ENCODE results near the gene TRIM7. TPM values are rescaled to one million over a fixed set of nuclear protein-coding genes. Genes with fewer than 3 reads are reported as not detected.
A peak's percentile ranks its signal among the peaks of the same experiment; 100 is the strongest.

The TRIM7 gene
- total RNA-seq, 1 experiment from 2014 or later, result 30.2 TPM

DNA sequence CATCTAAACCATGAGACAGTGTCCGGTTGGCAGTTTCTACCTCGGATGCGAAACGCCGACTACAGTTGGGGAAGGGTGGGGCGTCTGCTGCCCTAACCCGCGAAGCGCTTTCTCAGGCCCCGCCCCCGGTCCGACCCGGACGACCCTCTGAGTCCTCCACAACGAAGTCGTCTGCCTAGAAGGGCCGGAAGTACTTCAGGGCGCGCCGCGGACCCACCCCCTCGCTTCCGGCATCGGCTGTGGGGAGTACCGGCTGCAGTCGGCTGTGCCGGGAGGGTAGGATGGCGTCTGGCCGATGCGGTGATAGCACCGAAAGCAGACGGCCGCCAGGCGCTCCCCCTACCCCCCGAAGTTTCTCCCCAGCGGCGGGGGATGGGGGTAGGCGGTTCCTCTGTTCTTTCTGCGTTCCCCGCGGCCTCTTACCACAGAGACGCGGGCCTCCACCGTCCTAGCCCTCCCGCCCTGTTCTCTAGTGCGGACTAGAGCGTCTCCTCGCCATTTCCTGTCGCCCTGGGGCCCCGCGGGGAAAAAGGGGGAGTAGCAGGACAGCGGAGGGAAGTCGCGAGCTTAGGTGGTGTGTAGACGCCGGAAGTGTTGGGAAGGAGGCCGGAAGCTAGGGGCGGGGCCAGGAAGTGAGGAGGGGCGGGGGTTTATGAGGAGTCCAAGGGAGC lies 18.2 kb upstream of the TRIM7 start, which contains the start of gene TRIM41:
Gene TRIM41, plus strand, starts transcription at position 224 of the 671 bp plus-strand sequence. CDS start 719 bp downstream, outside the sequence.
- Histone ChIP-seq H3K27ac (ENCODE audit: low read depth, low read length) (peak within 1 kb of the TSS; percentile 92), H3K9me2 (ENCODE audit: insufficient read depth) (no peaks in the 10 kb centered on the region), H3K79me2 (ENCODE audit: insufficient read depth, low read length) (peaks cover 34% of the 10 kb centered on the region), H3K36me3 (ENCODE audit: control insufficient read depth in 1 of 2, insufficient read depth in 2 of 2, low read length in 2 of 2) (peaks cover 4 to 6% of the 10 kb centered on the region in 2 experiments; a peak in 2 of 4 replicates), H2AFZ (ENCODE audit: low read depth, low read length, poor library complexity, severe bottlenecking) (peak within 1 kb of the TSS; percentile 79), H3K4me1 (ENCODE audit: control insufficient read depth in 1 of 2, insufficient read depth in 2 of 2, low read length in 2 of 2) (peaks cover 22 to 43% of the 10 kb centered on the region in 2 experiments), H3K27me3 (ENCODE audit: insufficient read depth, low read length) (no peaks in the 10 kb centered on the region), H3K9me3 (ENCODE audit: control insufficient read depth in 1 of 2, insufficient read depth in 1 of 2, low read depth in 1 of 2, low read length in 2 of 2) (no peaks in the 10 kb centered on the region), H4K20me1 (ENCODE audit: insufficient read depth) (no peaks in the 10 kb centered on the region), H3K4me2 (ENCODE audit: low read length) (peak within 1 kb of the TSS; percentile 100), H3K4me3 (replicated peaks in 1 of 2; ENCODE audit: low read depth in 1 of 2, low read length in 2 of 2) (peak within 1 kb of the TSS; percentile 94 to 100), H3K9ac (ENCODE audit: low read length) (peak within 1 kb of the TSS; percentile 88)
- no TSS peak for BruUV-seq (replicated peaks)
- CTCF ChIA-PET, result interaction anchor here (0.9 kb wide), 1 partner anchor 35 kb away, joined by 3 read pairs; no protein-coding TSS in a partner anchor
- DNase-seq (ENCODE audit: low read depth, low spot score) (peak; percentile 96), ATAC-seq (peak; percentile 68)
- TF ChIP-seq, protein P1, sequence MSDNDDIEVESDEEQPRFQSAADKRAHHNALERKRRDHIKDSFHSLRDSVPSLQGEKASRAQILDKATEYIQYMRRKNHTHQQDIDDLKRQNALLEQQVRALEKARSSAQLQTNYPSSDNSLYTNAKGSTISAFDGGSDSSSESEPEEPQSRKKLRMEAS (IDR thresholded peaks at IDR 0.05), result no peak
- TF ChIP-seq, protein P2, sequence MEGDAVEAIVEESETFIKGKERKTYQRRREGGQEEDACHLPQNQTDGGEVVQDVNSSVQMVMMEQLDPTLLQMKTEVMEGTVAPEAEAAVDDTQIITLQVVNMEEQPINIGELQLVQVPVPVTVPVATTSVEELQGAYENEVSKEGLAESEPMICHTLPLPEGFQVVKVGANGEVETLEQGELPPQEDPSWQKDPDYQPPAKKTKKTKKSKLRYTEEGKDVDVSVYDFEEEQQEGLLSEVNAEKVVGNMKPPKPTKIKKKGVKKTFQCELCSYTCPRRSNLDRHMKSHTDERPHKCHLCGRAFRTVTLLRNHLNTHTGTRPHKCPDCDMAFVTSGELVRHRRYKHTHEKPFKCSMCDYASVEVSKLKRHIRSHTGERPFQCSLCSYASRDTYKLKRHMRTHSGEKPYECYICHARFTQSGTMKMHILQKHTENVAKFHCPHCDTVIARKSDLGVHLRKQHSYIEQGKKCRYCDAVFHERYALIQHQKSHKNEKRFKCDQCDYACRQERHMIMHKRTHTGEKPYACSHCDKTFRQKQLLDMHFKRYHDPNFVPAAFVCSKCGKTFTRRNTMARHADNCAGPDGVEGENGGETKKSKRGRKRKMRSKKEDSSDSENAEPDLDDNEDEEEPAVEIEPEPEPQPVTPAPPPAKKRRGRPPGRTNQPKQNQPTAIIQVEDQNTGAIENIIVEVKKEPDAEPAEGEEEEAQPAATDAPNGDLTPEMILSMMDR (IDR thresholded peaks at IDR 0.05 in 2 of 3, conservative IDR thresholded peaks at IDR 0.05 in 1 of 3; ENCODE audit: borderline replicate concordance in 1 of 3, insufficient read depth in 1 of 3, low read depth in 2 of 3, low read length in 2 of 3), result 0 out of 6 replicates have a peak, but pooled peaks of 1 of the 3 experiments have one; percentile 8
- TF ChIP-seq YY1 (IDR thresholded peaks at IDR 0.05; ENCODE audit: extremely low read depth, insufficient replicate concordance, low read depth, low read length), result peak; percentile 76
- TF ChIP-seq EGR1 (IDR thresholded peaks at IDR 0.05; ENCODE audit: low read depth), result no peak
- TF ChIP-seq EZH2phosphoT487 (IDR thresholded peaks at IDR 0.05; ENCODE audit: borderline replicate concordance), result no peak
- no peak for TF ChIP-seq EZH2 (IDR thresholded peaks at IDR 0.05)
- peak; percentile 80 for TF ChIP-seq TCF7L2 (IDR thresholded peaks at IDR 0.05; ENCODE audit: borderline replicate concordance, extremely low read depth, insufficient read depth, insufficient read length)
- TF ChIP-seq, protein P3, sequence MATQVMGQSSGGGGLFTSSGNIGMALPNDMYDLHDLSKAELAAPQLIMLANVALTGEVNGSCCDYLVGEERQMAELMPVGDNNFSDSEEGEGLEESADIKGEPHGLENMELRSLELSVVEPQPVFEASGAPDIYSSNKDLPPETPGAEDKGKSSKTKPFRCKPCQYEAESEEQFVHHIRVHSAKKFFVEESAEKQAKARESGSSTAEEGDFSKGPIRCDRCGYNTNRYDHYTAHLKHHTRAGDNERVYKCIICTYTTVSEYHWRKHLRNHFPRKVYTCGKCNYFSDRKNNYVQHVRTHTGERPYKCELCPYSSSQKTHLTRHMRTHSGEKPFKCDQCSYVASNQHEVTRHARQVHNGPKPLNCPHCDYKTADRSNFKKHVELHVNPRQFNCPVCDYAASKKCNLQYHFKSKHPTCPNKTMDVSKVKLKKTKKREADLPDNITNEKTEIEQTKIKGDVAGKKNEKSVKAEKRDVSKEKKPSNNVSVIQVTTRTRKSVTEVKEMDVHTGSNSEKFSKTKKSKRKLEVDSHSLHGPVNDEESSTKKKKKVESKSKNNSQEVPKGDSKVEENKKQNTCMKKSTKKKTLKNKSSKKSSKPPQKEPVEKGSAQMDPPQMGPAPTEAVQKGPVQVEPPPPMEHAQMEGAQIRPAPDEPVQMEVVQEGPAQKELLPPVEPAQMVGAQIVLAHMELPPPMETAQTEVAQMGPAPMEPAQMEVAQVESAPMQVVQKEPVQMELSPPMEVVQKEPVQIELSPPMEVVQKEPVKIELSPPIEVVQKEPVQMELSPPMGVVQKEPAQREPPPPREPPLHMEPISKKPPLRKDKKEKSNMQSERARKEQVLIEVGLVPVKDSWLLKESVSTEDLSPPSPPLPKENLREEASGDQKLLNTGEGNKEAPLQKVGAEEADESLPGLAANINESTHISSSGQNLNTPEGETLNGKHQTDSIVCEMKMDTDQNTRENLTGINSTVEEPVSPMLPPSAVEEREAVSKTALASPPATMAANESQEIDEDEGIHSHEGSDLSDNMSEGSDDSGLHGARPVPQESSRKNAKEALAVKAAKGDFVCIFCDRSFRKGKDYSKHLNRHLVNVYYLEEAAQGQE (IDR thresholded peaks at IDR 0.05; ENCODE audit: low read depth), result no peak
- TF ChIP-seq POLR2AphosphoS5 (IDR thresholded peaks at IDR 0.05; ENCODE audit: low read depth, low read length), result peak; percentile 60
- no peak for TF ChIP-seq FOSL1 (IDR thresholded peaks at IDR 0.05; ENCODE audit: low read depth)
- TF ChIP-seq SP1 (IDR thresholded peaks at IDR 0.05; ENCODE audit: low read depth), result no peak
- 0 out of 2 replicates have a peak, but pooled peaks have one; percentile 19 for TF ChIP-seq ZFX (IDR thresholded peaks at IDR 0.05)
- TF ChIP-seq POLR2A (IDR thresholded peaks at IDR 0.05; ENCODE audit: borderline replicate concordance, extremely low read depth, insufficient read depth, insufficient read length), result peak; percentile 52
- TF ChIP-seq, protein P4, sequence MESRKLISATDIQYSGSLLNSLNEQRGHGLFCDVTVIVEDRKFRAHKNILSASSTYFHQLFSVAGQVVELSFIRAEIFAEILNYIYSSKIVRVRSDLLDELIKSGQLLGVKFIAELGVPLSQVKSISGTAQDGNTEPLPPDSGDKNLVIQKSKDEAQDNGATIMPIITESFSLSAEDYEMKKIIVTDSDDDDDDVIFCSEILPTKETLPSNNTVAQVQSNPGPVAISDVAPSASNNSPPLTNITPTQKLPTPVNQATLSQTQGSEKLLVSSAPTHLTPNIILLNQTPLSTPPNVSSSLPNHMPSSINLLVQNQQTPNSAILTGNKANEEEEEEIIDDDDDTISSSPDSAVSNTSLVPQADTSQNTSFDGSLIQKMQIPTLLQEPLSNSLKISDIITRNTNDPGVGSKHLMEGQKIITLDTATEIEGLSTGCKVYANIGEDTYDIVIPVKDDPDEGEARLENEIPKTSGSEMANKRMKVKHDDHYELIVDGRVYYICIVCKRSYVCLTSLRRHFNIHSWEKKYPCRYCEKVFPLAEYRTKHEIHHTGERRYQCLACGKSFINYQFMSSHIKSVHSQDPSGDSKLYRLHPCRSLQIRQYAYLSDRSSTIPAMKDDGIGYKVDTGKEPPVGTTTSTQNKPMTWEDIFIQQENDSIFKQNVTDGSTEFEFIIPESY (IDR thresholded peaks at IDR 0.05; ENCODE audit: extremely low read depth, insufficient replicate concordance, low read length), result peak; percentile 40
- intact Hi-C loops (cut with micrococcal nuclease), result loop anchor here (1.0 to 5.0 kb wide), 3 partner anchors 16 to 51 kb away; no protein-coding TSS in a partner anchor
- RAD21 ChIA-PET (ENCODE audit: low non-redundant PET in 1 of 2, low total read pairs in 2 of 2, uncharacterized antibody in 2 of 2, unreplicated experiment in 2 of 2), result no interaction called here
- POLR2A ChIA-PET, result interaction anchor here (0.6 to 2.8 kb wide), 13 partner anchors 10 to 50 kb away, joined by 3 to 22 read pairs (median 3); partner anchors contain the start of genes RACK1 and TRIM7

Data from HCT116 (cell line).